Lung (tissue), 12 donors: Measurements from ENCODE around the gene P2RX5. TPM values are rescaled to one million over a fixed set of nuclear protein-coding genes. Genes with fewer than 3 reads are reported as not detected.

ENCODE experiments used
- ATAC-seq: fragments of 200-7000 bp; cut with Tn5 transposase; one replicate; pipeline ENCODE4 v1.9.1; 2020; ENCODE audit warnings: moderate number of reproducible peaks; ENCODE audit not compliant: insufficient read depth, low FRiP score
- DNase-seq, 3 donors: peaks; one replicate each; pipeline ENCODE4 v3.0.0-alpha.2; 2013 to 2017
- H3K27ac ChIP-seq, 2 donors: one replicate each; pipeline ENCODE4 v1.5.1; 2013; ENCODE audit warnings: mild to moderate bottlenecking in 2 of 2, moderate library complexity in 2 of 2, control low read depth in 1 of 2, inconsistent platforms in 1 of 2, low read depth in 1 of 2, low read length in 1 of 2
- H3K27me3 ChIP-seq, 3 donors: one replicate each; pipeline ENCODE4 v1.5.1; 2013; ENCODE audit warnings: low read length in 2 of 3; ENCODE audit not compliant: control insufficient read depth in 3 of 3, insufficient read depth in 3 of 3
- H3K36me3 ChIP-seq, 4 donors: one replicate each; pipeline ENCODE4 v1.5.1; 2013; ENCODE audit warnings: low read length in 4 of 4, mild to moderate bottlenecking in 1 of 4, moderate library complexity in 1 of 4; ENCODE audit not compliant: control insufficient read depth in 4 of 4, insufficient read depth in 4 of 4
- H3K4me1 ChIP-seq, 5 donors: one replicate each; pipeline ENCODE4 v1.5.1; 2013; ENCODE audit warnings: low read length in 5 of 5, mild to moderate bottlenecking in 2 of 5, moderate library complexity in 1 of 5; ENCODE audit not compliant: control insufficient read depth in 5 of 5, insufficient read depth in 5 of 5
- H3K4me3 ChIP-seq: one replicate; pipeline ENCODE4 v1.5.1; 2013; ENCODE audit warnings: mild to moderate bottlenecking, control low read depth, moderate library complexity
- H3K9ac ChIP-seq, 2 donors: one replicate each; pipeline ENCODE4 v1.5.1; 2013; ENCODE audit warnings: low read length in 2 of 2, control low read depth in 1 of 2; ENCODE audit not compliant: insufficient read depth in 1 of 2
- H3K9me3 ChIP-seq, 4 donors: one replicate each; pipeline ENCODE4 v1.5.1; 2013; ENCODE audit warnings: low read length in 3 of 4, mild to moderate bottlenecking in 1 of 4, moderate library complexity in 1 of 4; ENCODE audit not compliant: control insufficient read depth in 4 of 4, insufficient read depth in 3 of 4
- WGBS, 2 donors: extraction: QIAGEN DNeasy Blood & Tissue Kit; methylation state at CpG; one replicate each; pipeline ENCODE4 v1.1.7; 2013; 5-methylcytosine and 5-hydroxymethylcytosine counted together
- polyA plus RNA-seq, 2 donors: library from polyadenylated mRNA; stranded (reverse); fragments of 200-250 nt; gene quantifications; one replicate each; pipeline ENCODE4 v1.2.1, GENCODE V29; 2013
- total RNA-seq, 2 donors: library from RNA; depleted of rRNA in 1 of 2; stranded (reverse); fragments of >200 nt in 1 of 2; gene quantifications; one replicate each; pipeline ENCODE4 v1.2.1, GENCODE V29; 2014 to 2021
- TF ChIP-seq, protein P1 (sequence below): IDR thresholded peaks from 2 replicates; pipeline ENCODE4 v1.5.1; 2012; ENCODE audit warnings: mild to moderate bottlenecking; ENCODE audit errors: control extremely low read depth, extremely low read depth
- donor health status: control.
- donor health status: control.
- donor health status: Bipolar disorder and iron deficiency.
- donor health status: healthy.
- donor health status: DM: yes; HTN: yes; CAD: no.

Gene P2RX5
- total and polyA plus RNA-seq, 4 donors = 1.3 to 4.7 (median 3.3) TPM

- no peaks in the 10 kb centered on the region for H3K9me3 ChIP-seq
- no peak for ATAC-seq
- no peak overlapping the region for H3K4me3 ChIP-seq
- TF ChIP-seq, protein P1, sequence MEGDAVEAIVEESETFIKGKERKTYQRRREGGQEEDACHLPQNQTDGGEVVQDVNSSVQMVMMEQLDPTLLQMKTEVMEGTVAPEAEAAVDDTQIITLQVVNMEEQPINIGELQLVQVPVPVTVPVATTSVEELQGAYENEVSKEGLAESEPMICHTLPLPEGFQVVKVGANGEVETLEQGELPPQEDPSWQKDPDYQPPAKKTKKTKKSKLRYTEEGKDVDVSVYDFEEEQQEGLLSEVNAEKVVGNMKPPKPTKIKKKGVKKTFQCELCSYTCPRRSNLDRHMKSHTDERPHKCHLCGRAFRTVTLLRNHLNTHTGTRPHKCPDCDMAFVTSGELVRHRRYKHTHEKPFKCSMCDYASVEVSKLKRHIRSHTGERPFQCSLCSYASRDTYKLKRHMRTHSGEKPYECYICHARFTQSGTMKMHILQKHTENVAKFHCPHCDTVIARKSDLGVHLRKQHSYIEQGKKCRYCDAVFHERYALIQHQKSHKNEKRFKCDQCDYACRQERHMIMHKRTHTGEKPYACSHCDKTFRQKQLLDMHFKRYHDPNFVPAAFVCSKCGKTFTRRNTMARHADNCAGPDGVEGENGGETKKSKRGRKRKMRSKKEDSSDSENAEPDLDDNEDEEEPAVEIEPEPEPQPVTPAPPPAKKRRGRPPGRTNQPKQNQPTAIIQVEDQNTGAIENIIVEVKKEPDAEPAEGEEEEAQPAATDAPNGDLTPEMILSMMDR = no peak
- no peak overlapping the region for H3K9ac ChIP-seq
- no peaks in the 10 kb centered on the region for H3K27me3 ChIP-seq
- peak overlapping the region; percentile 65 to 86 for H3K27ac ChIP-seq
- WGBS, 2 donors = 75 to 83% methylated on average over 22 of the region's 22 CpGs
- peaks cover 0 to 17% (median 0%) of the 10 kb centered on the region in 5 donors for H3K4me1 ChIP-seq
- peak in 1 of 3 donors; percentile 28 for DNase-seq
- peaks cover 3 to 37% (median 5%) of the 10 kb centered on the region in 4 donors for H3K36me3 ChIP-seq
Measured at GRCh38 chr17:3658784-3659449, 37.0 kb downstream of the P2RX5 start.

GRCh38 chr17:3657874-3658783 lies 37.8 kb downstream of the P2RX5 start:
- no peak overlapping the region for H3K4me3 ChIP-seq
- WGBS, 2 donors = 87 to 88% methylated on average over 42 of the region's 42 CpGs
- H3K27me3 ChIP-seq = no peaks in the 10 kb centered on the region
- peak overlapping the region in 1 of 2 donors; percentile 65 for H3K27ac ChIP-seq
- ATAC-seq (no peak), DNase-seq (no peak)
- H3K4me1 ChIP-seq = peaks cover 0 to 17% (median 0%) of the 10 kb centered on the region in 5 donors
- H3K36me3 ChIP-seq = peaks cover 0 to 29% (median 4%) of the 10 kb centered on the region in 4 donors
- TF ChIP-seq, protein P1 = no peak
- H3K9ac ChIP-seq = no peak overlapping the region
- H3K9me3 ChIP-seq = no peaks in the 10 kb centered on the region

DNA sequence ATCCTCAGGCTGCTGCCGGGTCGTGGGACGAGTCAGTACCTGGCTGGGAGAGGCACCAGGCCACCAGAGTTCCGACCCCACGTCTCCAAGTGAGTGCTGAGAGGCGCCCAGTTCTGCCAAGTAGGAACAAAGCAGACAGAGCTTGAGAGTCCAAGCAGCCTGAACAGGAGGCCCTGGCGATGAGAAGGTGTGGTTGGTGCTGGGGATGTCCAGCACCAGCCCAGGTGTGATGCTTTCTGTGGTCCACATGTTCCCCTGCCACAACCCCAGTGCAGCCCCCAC lies 38.4 kb downstream of the P2RX5 start:
- peaks cover 0 to 29% (median 1%) of the 10 kb centered on the region in 4 donors for H3K36me3 ChIP-seq
- H3K4me1 ChIP-seq = peaks cover 0 to 17% (median 0%) of the 10 kb centered on the region in 5 donors

More for the DNA sequence above, 38.4 kb downstream of the P2RX5 start:
- H3K27me3 ChIP-seq = no peaks in the 10 kb centered on the region
- no peak overlapping the region for H3K27ac ChIP-seq
- ATAC-seq (no peak), DNase-seq (no peak)
- no peaks in the 10 kb centered on the region for H3K9me3 ChIP-seq
- TF ChIP-seq, protein P1 = no peak
- H3K4me3 ChIP-seq = no peak overlapping the region
- H3K9ac ChIP-seq = no peak overlapping the region
- 87 to 90% methylated on average over 7 of the region's 7 CpGs for WGBS, 2 donors
